NB4 (cell line): ENCODE data around the gene SP6.

Experiments
- MAX ChIP-seq: IDR thresholded peaks from 2 replicates; pipeline ENCODE4 v1.6.1; 2011; ENCODE audit warnings: low read depth, low read length
- POLR2A ChIP-seq: IDR thresholded peaks from 2 replicates; pipeline ENCODE4 v1.6.1; 2011; ENCODE audit warnings: mild to moderate bottlenecking; ENCODE audit not compliant: insufficient read length; ENCODE audit errors: extremely low read depth

- no peak for TF ChIP-seq POLR2A
- TF ChIP-seq MAX, result no peak
These were observed 44.7 kb downstream of the SP6 start for GRCh38 chr17:47806026-47806912.
